ENCODE measurements around the gene TRMT5.

DNA sequence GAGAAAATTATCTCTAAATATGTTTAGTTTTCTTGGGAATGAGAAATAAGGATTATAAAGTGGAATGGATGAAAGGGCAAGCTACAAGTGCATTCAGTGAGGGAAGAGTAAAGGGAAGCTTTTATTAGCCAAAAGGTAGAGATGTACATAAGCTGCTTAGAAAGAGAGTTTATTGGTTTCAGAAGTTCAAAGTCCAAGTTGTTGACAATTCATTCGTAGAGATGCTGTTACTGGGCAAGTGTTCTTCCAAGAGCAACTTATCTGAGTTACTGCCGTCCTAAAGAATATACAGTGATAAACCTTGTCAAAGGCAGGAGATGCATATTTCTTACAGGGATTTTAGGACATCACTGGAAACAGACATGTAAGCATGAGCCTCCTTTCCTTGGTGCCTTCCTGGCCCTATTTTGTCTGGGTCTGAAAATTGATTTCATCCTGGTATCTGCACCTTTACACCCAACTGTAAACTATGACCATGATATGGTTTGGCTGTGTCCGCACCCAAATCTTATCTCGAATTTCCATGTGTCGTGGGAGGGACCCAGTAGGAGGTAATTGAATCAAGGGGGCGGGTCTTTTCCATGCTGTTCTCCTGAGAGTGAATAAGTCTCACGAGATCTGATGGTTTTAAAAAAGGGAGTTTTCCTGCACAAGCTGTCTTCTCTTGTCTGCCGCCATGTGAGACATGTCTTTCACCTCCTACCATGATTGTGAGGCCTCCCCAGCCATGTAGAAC lies 46.8 kb downstream of the TRMT5 start:
- no peak for TF ChIP-seq EP300 (IDR thresholded peaks at IDR 0.05; ENCODE audit: borderline replicate concordance)
- no peak for TF ChIP-seq TEAD4 (IDR thresholded peaks at IDR 0.05)
- no peak for TF ChIP-seq FOXM1 (IDR thresholded peaks at IDR 0.05; ENCODE audit: borderline replicate concordance, low read depth)
- TF ChIP-seq RAD21 (IDR thresholded peaks at IDR 0.05; ENCODE audit: low read depth), result no peak
- TF ChIP-seq, protein P1, sequence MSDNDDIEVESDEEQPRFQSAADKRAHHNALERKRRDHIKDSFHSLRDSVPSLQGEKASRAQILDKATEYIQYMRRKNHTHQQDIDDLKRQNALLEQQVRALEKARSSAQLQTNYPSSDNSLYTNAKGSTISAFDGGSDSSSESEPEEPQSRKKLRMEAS (IDR thresholded peaks at IDR 0.05), result no peak
- no peak for TF ChIP-seq CEBPB (IDR thresholded peaks at IDR 0.05)
- no peak for TF ChIP-seq NFIC (IDR thresholded peaks at IDR 0.05)
- TF ChIP-seq, protein P2, sequence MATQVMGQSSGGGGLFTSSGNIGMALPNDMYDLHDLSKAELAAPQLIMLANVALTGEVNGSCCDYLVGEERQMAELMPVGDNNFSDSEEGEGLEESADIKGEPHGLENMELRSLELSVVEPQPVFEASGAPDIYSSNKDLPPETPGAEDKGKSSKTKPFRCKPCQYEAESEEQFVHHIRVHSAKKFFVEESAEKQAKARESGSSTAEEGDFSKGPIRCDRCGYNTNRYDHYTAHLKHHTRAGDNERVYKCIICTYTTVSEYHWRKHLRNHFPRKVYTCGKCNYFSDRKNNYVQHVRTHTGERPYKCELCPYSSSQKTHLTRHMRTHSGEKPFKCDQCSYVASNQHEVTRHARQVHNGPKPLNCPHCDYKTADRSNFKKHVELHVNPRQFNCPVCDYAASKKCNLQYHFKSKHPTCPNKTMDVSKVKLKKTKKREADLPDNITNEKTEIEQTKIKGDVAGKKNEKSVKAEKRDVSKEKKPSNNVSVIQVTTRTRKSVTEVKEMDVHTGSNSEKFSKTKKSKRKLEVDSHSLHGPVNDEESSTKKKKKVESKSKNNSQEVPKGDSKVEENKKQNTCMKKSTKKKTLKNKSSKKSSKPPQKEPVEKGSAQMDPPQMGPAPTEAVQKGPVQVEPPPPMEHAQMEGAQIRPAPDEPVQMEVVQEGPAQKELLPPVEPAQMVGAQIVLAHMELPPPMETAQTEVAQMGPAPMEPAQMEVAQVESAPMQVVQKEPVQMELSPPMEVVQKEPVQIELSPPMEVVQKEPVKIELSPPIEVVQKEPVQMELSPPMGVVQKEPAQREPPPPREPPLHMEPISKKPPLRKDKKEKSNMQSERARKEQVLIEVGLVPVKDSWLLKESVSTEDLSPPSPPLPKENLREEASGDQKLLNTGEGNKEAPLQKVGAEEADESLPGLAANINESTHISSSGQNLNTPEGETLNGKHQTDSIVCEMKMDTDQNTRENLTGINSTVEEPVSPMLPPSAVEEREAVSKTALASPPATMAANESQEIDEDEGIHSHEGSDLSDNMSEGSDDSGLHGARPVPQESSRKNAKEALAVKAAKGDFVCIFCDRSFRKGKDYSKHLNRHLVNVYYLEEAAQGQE (IDR thresholded peaks at IDR 0.05; ENCODE audit: low read depth), result no peak
- TF ChIP-seq TCF12 (IDR thresholded peaks at IDR 0.05; ENCODE audit: low read depth), result no peak

Measured in Ishikawa (cell line).